ACHN (cell line): ENCODE measurements around the gene PVR.

Experiments
- DNase-seq: peaks from one replicate; pipeline ENCODE4 v3.0.0-alpha.2; 2015
- in situ Hi-C: cut with HindIII; loops from 2 replicates; pipeline ENCODE4 v1.10.0; 2017; ENCODE audit warnings: low sequenced_read_pairs, low pct_ligation_motif_present, low pct_unique_long_range_greater_than_20kb

Gene PVR

GRCh38 chr19:44636439-44637389, 7.0 kb upstream of the PVR start:
- no peak for DNase-seq
- in situ Hi-C loops = no loop called here

- no peak for DNase-seq
- in situ Hi-C loops = no loop called here
Measured at GRCh38 chr19:44637390-44637764, 6.3 kb upstream of the PVR start.

GRCh38 chr19:44640518-44640917, 3.2 kb upstream of the PVR start:
- in situ Hi-C loops = no loop called here

DNA sequence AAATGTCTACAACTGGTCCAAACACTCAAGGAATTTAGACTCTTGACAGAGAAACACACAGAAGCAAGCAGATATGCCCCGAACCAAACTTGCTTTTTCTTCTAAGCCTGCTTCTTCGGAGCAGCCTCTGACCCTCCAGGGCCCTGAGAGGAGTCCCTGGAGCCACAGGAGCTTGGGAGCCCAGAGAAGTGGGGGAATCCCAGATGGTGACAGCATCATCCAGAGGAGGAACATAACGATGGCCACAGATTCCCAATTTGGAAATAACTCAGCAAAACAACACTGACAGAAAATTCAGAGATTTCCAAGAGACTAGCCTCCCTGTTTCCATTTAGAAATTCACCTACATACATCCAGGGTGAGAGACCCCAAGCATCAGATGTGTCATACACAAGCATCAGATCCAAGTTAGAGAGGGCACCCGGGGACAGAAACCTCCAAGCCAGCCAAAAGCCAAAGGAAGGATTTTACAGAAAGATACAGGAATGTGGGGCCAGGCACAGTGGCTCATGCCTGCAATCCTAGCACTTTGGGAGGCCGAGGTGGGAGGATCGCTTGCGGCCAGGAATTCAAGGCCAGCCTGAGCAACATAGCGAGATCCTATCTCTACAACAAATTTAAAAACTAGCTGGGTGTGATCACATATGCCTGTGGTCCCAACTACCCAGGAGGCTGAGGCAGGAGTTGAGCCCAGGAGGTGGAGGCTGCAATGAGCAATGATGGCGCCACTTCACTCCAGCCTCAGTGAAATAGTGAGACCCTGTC, 2.0 kb upstream of the PVR start:
- no peak for DNase-seq
- in situ Hi-C loops = no loop called here

More at GRCh38 chr19:44640518-44640917, 3.2 kb upstream of the PVR start:
- peak; percentile 39 for DNase-seq

GRCh38 chr19:44642377-44642776, 1.3 kb upstream of the PVR start:
- in situ Hi-C loops = no loop called here
- no peak for DNase-seq

DNA sequence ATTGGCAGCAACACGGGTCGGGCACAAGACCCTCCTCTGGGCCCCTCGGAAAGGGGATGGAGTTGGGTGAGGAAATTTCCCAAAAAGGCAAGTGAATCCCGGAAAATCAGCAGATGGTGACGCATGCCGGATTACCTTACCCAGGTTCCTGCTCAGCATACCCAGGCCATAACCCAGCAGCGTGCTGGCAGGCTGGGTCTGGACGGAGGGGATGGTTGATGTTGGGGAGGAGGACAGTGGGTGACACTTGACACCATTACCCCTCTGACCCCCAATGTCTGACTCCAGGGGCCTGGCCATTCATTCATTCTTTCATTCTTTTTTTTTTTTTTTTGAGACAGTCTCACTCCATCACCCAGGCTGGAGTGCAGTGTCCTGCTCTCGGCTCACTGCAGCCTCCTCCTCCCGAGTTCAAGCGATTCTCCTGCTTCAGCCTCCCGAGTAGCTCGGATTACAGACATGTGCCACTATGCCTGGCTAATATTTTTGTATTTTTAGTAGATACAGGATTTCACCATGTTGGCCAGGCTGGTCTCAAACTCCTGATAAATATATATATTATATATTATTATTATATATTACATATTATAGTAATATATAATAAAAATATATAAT, 799 bp downstream of the PVR start:
- in situ Hi-C loops = no loop called here
- DNase-seq = peak; percentile 52

DNA sequence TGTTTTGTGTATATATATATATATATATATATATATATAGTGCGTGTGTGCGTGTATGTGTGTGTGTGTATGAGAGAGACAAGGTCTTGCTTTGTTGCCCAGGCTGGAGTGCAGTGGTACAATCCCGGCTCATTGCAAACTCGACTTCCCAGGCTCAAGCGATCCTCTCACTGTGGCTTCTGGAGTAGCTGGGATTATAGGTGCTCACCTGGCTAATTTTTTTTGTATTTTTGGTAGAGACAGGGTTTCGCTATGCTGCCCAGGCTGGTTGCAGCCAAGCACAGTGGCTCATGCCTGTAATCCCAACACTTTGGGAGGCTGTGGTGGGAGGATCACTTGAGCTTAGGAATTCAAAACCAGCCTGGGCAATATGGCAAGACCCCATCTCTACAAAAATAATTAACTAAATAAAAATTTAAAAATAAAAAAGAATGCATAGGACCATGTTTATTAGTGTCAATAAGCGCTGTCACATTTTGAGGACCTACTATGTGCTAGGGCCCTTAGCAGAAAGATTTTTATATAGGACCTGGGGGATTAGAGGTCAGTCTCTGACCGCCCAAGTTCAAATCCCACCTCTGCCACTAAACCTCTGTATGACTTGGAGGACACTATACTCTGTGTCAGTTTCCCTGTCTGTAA, 1.8 kb downstream of the PVR start:
- in situ Hi-C loops = no loop called here

GRCh38 chr19:44646049-44646416, 2.3 kb downstream of the PVR start:
- in situ Hi-C loops = no loop called here
- no peak for DNase-seq

More for the DNA sequence above, 1.8 kb downstream of the PVR start:
- no peak for DNase-seq

DNA sequence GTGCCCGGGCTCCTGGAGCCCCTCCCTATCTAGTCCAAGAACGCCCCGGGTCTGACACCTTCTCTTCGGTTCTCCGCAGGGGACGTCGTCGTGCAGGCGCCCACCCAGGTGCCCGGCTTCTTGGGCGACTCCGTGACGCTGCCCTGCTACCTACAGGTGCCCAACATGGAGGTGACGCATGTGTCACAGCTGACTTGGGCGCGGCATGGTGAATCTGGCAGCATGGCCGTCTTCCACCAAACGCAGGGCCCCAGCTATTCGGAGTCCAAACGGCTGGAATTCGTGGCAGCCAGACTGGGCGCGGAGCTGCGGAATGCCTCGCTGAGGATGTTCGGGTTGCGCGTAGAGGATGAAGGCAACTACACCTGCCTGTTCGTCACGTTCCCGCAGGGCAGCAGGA, 3.4 kb downstream of the PVR start:
- in situ Hi-C loops = no loop called here
- no peak for DNase-seq

GRCh38 chr19:44648631-44649251, 5.0 kb downstream of the PVR start:
- no peak for DNase-seq
- in situ Hi-C loops = no loop called here

DNA sequence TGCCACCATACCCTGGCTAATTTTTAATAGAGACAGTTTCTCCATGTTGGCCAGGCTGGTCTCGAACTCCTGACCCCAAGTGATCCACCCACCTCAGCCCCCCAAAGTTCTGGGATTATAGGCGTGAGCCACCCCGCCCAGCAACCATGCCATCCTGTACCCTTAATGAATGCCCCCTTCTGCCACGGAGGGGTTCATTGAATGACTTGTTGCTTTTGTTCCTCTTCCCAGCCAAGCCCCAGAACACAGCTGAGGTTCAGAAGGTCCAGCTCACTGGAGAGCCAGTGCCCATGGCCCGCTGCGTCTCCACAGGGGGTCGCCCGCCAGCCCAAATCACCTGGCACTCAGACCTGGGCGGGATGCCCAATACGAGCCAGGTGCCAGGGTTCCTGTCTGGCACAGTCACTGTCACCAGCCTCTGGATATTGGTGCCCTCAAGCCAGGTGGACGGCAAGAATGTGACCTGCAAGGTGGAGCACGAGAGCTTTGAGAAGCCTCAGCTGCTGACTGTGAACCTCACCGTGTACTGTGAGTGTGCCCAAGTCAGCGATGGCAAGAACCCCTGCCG, 6.0 kb downstream of the PVR start:
- in situ Hi-C loops = no loop called here

DNA sequence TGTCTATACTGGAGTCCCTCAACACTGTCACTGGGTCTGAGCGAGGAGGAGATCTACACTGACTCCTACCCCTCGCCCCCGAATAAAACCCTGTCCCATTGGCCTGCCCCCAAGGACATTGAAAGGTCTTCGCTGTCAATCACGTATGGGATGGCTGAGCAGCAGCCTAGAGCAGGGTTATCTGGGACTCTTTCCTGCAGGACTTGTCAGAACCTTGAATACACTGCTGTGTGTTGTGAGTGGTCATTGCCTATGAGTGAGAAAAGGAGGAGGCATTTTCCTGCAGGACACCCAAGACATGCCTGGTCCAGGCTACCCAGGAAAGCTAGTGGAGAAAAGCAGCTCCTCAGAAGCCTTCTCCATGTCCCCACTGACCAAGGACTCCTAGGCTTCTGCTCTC, 9.6 kb downstream of the PVR start:
- no peak for DNase-seq
- in situ Hi-C loops = no loop called here

More for the DNA sequence above, 6.0 kb downstream of the PVR start:
- DNase-seq = no peak

- peak; percentile 58 for DNase-seq
- in situ Hi-C loops = no loop called here
Measured at GRCh38 chr19:44653977-44654774, 10.5 kb downstream of the PVR start.

- peak; percentile 41 for DNase-seq
- in situ Hi-C loops = no loop called here
Measured at GRCh38 chr19:44657211-44657921, 13.7 kb downstream of the PVR start.

DNA sequence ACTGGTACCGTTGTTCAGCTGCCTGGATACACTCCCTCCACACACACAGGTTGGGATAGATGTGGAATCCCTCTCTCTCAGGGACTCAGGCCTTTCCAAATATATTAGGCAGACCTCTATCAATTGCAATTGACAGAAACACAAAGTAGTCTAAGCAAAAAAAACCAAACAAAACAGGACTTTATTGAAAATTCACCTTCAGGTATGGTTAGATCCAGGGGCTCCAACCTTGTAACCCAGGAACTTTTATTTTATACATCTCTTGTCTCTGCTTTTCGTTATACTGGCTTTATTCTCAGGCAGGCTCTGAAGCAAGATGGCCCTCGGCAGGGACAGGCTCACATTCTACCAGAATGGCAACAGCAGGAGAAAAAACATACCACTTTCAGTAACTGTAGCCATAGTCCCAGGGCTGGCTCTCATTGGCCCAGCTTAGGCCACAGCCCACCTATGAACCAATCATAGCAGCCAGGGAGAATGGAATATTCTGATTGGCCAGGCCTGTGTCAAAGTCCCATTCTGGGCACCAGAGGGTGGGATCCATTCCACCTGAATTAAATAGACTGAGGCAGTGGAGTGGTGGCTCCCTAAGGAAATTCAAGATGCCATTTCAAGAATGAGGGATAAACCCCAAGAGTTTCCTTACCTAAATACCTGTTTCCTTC, 14.5 kb downstream of the PVR start:
- in situ Hi-C loops = no loop called here
- no peak for DNase-seq

GRCh38 chr19:44660081-44660480, 16.4 kb downstream of the PVR start:
- DNase-seq = no peak
- in situ Hi-C loops = no loop called here
